GM12873 (cell line): ENCODE data around the gene RAG1.
A peak's percentile ranks its signal among the peaks of the same experiment; 100 is the strongest.

Experiments
- TF ChIP-seq, protein P1 (sequence below): IDR thresholded peaks from 2 replicates; pipeline ENCODE4 v1.5.1; 2012; ENCODE audit warnings: low read depth, mild to moderate bottlenecking, moderate library complexity, low read length, control low read depth; ENCODE audit not compliant: insufficient read depth; ENCODE audit errors: missing control alignments

Gene RAG1

DNA sequence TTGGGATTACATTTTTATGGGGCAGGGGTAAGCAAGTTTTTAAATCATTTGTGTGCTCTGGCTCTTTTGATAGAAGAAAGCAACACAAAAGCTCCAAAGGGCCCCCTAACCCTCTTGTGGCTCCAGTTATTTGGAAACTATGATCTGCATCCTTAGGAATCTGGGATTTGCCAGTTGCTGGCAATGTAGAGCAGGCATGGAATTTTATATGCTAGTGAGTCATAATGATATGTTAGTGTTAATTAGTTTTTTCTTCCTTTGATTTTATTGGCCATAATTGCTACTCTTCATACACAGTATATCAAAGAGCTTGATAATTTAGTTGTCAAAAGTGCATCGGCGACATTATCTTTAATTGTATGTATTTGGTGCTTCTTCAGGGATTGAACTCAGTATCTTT is 10.1 kb downstream of the RAG1 start:
- TF ChIP-seq, protein P1, sequence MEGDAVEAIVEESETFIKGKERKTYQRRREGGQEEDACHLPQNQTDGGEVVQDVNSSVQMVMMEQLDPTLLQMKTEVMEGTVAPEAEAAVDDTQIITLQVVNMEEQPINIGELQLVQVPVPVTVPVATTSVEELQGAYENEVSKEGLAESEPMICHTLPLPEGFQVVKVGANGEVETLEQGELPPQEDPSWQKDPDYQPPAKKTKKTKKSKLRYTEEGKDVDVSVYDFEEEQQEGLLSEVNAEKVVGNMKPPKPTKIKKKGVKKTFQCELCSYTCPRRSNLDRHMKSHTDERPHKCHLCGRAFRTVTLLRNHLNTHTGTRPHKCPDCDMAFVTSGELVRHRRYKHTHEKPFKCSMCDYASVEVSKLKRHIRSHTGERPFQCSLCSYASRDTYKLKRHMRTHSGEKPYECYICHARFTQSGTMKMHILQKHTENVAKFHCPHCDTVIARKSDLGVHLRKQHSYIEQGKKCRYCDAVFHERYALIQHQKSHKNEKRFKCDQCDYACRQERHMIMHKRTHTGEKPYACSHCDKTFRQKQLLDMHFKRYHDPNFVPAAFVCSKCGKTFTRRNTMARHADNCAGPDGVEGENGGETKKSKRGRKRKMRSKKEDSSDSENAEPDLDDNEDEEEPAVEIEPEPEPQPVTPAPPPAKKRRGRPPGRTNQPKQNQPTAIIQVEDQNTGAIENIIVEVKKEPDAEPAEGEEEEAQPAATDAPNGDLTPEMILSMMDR: no peak

DNA sequence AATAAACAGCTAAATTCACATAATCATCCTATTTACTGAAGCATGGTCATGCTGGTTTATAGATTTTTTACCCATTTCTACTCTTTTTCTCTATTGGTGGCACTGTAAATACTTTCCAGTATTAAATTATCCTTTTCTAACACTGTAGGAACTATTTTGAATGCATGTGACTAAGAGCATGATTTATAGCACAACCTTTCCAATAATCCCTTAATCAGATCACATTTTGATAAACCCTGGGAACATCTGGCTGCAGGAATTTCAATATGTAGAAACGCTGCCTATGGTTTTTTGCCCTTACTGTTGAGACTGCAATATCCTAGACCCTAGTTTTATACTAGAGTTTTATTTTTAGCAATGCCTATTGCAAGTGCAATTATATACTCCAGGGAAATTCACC is 10.7 kb downstream of the RAG1 start:
- TF ChIP-seq, protein P1: no peak

DNA sequence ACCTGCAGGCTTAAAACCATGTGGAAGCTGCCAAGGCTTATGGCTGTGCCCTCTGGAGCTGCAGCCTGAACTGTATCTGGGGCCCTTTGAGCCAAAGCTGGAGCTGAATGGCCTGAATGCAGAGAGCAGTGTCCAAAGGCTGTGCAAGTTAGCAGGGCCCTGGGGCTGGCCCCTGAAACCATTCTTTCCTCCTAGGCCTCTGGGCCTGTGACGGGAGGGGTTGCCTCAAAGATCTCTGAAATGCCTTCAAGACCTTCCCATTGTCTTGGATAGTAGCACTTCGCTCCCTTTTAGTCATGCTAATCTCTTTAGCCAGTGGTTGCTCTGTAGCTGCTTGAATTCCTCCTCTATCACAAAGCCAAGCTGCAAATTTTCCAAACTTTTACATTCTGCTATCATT is 13.7 kb downstream of the RAG1 start:
- TF ChIP-seq, protein P1: no peak

DNA sequence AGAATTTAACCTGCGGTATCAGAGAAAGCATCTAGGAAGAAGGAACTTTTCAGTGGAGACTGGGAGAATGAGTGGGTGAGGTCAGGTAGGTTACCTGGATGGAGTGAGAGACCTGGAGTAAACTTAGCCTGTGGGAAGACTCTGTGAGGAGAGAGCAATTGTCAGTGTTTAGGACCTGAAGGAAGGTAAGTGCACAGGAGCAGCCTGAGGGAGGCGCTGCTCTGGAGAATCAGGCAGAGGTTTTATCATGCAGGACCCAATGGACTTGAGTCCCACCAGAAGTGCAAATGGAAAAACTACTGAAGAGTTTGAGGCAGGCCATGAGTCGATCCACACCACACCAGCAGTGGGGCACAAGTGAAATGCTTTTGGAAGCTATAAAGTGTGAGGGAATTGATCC is 15.9 kb downstream of the RAG1 start:
- TF ChIP-seq, protein P1: peak; percentile 10

DNA sequence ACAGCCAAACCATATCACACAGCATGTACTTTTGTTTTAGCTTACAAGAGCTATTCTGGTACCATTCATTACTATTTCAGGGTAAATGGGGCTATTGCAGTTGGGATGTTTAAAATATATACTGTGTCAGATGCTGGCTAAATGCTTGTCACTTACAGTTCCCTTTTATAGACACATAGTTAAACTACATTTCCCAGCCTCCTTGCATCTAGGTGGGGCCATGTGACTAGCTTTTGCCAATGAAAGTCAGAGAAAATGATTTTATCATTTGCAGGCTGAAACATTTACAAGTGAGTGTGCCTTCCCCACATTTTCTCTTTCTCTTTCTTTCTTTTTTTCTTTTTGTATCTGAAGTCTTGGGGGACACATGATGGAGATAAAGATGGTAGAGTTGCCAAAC is 18.7 kb downstream of the RAG1 start:
- TF ChIP-seq, protein P1: no peak

DNA sequence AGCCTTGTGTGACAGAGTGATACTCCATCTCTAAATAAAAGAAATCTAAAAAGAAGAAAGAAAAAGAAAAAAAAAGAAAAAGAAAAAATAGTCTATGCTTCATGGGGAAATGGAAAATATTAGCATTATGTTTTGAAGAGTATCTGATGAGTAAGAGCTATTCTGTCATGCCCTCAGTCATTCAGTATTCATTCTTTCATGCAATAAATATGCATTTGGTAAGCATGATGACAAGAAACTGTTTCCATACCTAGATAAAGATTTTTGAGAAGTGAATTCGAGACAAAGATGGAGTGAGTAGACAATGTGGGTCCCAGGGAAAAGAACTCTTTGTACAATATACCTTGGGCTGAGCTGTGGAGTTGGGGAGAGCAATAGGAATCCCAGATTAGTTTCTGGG is 20.3 kb downstream of the RAG1 start:
- TF ChIP-seq, protein P1: no peak

DNA sequence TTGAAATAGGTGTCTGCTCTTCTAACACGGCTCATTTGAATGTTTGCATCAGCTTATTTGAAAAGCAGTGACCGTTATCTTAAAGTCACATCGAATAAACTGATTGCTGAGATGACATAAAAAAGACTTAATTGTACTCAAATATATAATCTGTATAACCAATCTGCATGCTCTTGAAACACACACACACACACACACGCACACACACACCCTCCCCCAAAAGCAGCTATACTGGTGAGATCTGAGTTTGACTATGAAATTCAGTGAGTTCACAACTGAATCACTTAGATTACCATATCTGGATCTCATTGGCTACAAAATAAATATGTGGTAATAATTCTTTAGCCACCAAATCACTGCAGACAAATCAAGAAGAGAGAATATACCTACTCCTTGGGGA is 22.7 kb downstream of the RAG1 start:
- TF ChIP-seq, protein P1: no peak

DNA sequence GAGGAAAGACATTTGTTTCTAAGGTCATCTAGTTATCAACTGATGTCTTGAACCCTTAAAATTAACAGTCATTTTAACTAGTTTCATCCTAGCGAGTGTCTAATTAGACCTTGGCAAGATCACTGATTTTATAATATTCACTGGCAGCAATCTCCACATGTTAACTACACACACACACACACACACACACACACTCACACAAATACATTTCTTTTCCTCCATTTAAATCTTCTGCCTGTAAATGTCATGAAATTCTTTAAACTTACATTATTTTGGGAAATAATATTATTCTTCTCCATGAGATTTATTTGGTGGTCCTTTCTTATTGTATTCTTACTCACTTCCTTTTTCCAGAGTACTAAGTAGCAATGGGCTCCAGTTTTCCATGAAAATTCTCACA is 23.6 kb downstream of the RAG1 start:
- TF ChIP-seq, protein P1: no peak
